Tibial artery (tissue), 4 donors: ENCODE measurements around the gene SMOC2.

Source experiments
- DNase-seq, 2 donors: peaks; one replicate each; pipeline ENCODE4 v3.0.0-alpha.2; 2019
- H3K27ac ChIP-seq, 2 donors: fragments of 200-600 bp; sonication (generic) in 1 of 2; 1 replicate in 1 of 2; 2 replicates in 1 of 2; pipeline ENCODE4 v1.5.1; 2018 to 2019; ENCODE audit warnings: mild to moderate bottlenecking in 1 of 2
- H3K27me3 ChIP-seq, 2 donors: fragments of 200-600 bp; sonication (generic) in 1 of 2; one replicate each; pipeline versions ENCODE4 v1.5.1 to v1.6.0; 2016 to 2019
- H3K36me3 ChIP-seq, 3 donors: fragments of 200-600 bp; sonication (generic) in 2 of 3; one replicate each; pipeline ENCODE4 v1.5.1; 2016 to 2019; ENCODE audit warnings: mild to moderate bottlenecking in 2 of 3
- H3K4me1 ChIP-seq, 4 donors: fragments of 200-600 bp; sonication (generic) in 2 of 4; 1 replicate in 3 of 4; 2 replicates in 1 of 4; pipeline ENCODE4 v1.5.1; 2016 to 2019
- H3K4me3 ChIP-seq, 2 donors: fragments of 200-600 bp; sonication (generic) in 1 of 2; 1 replicate in 1 of 2; 2 replicates in 1 of 2; pipeline ENCODE4 v1.5.1; 2018 to 2019; ENCODE audit warnings: mild to moderate bottlenecking in 2 of 2
- H3K9me3 ChIP-seq, 3 donors: fragments of 200-600 bp; sonication (generic) in 1 of 3; one replicate each; pipeline ENCODE4 v1.5.1; 2016 to 2019
- intact Hi-C: fragments of 100-400 bp; cut with DNase I; formaldehyde crosslinking; loops from one replicate; pipeline ENCODE4 v1.15.0; 2023; ENCODE audit warnings: low total_unique reads
- TF ChIP-seq, protein P1 (sequence below), 2 experiments: fragments of 200-600 bp in 1 of 2; fragments of 450-650 bp in 1 of 2; IDR thresholded peaks; one replicate each; pipeline ENCODE4 v1.5.1; 2017 to 2019; ENCODE audit warnings: antibody characterized with exemption in 2 of 2, mild to moderate bottlenecking in 1 of 2, moderate library complexity in 1 of 2

SMOC2 gene

DNA sequence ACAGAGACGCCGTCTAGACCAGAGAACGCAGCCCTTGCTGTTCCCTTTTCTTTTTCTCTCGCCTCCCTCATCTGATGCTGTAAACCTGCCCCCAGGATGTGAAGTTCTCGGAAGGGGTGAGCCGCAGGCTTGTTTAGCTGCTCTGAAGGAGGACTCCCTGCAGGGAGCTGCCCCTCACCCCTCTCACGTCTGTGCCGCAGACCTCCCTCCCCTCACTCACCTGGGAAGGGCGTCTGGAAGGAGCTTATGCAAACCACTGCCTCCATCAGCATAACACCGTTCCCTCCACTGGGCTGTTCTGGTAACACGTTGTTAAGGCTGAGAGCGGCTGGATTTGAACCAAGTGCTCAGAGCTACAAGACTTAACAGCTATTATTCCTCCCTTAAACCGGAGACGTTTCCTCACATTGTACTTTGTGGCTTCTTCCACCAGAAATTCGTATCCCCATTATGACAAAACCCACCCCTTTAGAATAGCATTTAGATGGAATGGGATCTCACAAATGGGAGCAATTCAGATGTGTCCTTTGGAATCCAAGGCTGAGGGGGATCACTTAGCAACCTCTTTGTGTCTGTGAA, 99.8 kb downstream of the SMOC2 start:
- Histone ChIP-seq H3K4me3 (no peak overlapping the region), H3K27me3 (no peaks in the 10 kb centered on the region), H3K27ac (peak overlapping the region; percentile 58 to 66), H3K36me3 (no peaks in the 10 kb centered on the region), H3K9me3 (no peaks in the 10 kb centered on the region), H3K4me1 (peaks cover 0 to 75% (median 49%) of the 10 kb centered on the region in 4 donors)
- intact Hi-C loops = no loop called here
- TF ChIP-seq, protein P1, sequence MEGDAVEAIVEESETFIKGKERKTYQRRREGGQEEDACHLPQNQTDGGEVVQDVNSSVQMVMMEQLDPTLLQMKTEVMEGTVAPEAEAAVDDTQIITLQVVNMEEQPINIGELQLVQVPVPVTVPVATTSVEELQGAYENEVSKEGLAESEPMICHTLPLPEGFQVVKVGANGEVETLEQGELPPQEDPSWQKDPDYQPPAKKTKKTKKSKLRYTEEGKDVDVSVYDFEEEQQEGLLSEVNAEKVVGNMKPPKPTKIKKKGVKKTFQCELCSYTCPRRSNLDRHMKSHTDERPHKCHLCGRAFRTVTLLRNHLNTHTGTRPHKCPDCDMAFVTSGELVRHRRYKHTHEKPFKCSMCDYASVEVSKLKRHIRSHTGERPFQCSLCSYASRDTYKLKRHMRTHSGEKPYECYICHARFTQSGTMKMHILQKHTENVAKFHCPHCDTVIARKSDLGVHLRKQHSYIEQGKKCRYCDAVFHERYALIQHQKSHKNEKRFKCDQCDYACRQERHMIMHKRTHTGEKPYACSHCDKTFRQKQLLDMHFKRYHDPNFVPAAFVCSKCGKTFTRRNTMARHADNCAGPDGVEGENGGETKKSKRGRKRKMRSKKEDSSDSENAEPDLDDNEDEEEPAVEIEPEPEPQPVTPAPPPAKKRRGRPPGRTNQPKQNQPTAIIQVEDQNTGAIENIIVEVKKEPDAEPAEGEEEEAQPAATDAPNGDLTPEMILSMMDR (IDR thresholded peaks at IDR 0.05) = no peak
- DNase-seq = no peak

DNA sequence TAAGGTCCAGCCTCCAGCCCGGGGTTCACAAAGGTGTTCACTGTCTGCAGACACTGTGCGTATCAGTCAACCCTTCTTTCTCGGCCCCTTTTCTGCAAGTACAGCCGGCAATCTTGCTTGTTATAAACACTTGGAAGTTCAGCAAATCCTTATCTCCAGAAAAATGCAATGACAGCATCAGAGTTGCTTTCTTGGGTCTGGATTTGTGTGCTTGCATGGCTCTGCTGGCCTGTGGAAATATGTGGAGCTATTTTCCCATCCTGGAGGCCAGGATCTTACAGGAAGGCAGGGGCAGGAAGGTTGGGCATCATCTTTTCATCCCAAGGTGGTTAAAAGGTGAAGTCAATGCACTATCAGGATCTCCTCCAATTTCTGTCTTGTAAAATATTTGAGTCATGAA, 100.3 kb downstream of the SMOC2 start:
- no peaks in the 10 kb centered on the region for H3K27me3 ChIP-seq
- peak overlapping the region in 1 of 2 donors; percentile 6 for H3K4me3 ChIP-seq
- no peaks in the 10 kb centered on the region for H3K9me3 ChIP-seq
- peak overlapping the region; percentile 58 to 66 for H3K27ac ChIP-seq
- intact Hi-C loops = no loop called here
- H3K36me3 ChIP-seq = no peaks in the 10 kb centered on the region
- peaks cover 0 to 75% (median 47%) of the 10 kb centered on the region in 4 donors for H3K4me1 ChIP-seq
- TF ChIP-seq, protein P1 (IDR thresholded peaks at IDR 0.05) = no peak
- no peak for DNase-seq

DNA sequence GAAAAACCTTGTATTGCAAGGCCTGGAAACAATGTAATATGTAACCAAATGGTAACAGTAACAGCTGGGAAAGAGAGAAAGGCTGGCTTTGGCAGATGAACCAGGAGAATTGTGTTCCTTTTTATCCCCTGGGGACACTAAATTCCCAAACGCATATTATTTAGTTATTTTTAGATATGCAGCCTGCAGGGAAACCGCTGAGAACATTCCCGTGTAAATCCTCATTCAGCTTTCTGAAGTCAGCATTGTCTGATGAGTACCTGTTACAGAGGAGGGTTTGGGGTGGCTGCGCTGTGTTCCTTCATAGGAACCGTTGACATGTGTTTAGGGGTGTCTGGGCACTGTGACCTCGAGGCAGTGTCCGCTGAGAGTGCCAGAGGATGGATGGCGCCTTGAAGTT, 101.3 kb downstream of the SMOC2 start:
- H3K27me3 ChIP-seq = no peaks in the 10 kb centered on the region
- peak overlapping the region; percentile 58 to 66 for H3K27ac ChIP-seq
- no peak for DNase-seq
- no peaks in the 10 kb centered on the region for H3K9me3 ChIP-seq
- TF ChIP-seq, protein P1 (IDR thresholded peaks at IDR 0.05) = no peak
- H3K4me1 ChIP-seq = peaks cover 0 to 69% (median 39%) of the 10 kb centered on the region in 4 donors
- H3K36me3 ChIP-seq = no peaks in the 10 kb centered on the region
- intact Hi-C loops = no loop called here
- peak overlapping the region in 1 of 2 donors; percentile 6 for H3K4me3 ChIP-seq

DNA sequence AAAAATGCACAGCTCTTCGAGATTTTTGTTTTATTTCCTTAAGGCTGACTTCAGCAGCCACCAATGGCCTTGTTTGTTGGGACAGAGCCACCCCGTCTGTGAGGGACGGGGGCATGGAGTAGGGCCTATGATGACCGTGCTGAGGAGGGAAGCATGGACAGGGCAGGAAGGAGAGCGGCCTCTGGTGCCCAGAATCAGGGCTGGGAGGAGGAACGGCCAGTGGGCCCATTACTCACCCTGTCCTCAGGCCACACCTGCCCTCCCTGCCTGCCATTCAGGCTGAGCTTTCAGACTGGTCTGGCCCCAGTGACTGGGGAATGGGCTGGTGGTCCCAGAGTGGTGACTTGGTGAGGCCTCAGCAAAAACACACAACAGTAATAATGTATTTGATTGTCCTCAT, 104.4 kb downstream of the SMOC2 start:
- H3K9me3 ChIP-seq = no peaks in the 10 kb centered on the region
- H3K4me3 ChIP-seq = no peak overlapping the region
- TF ChIP-seq, protein P1 (IDR thresholded peaks at IDR 0.05) = no peak
- no peaks in the 10 kb centered on the region for H3K36me3 ChIP-seq
- peaks cover 0 to 44% (median 25%) of the 10 kb centered on the region in 4 donors for H3K4me1 ChIP-seq
- no peak for DNase-seq
- H3K27me3 ChIP-seq = no peaks in the 10 kb centered on the region
- peak overlapping the region; percentile 62 to 71 for H3K27ac ChIP-seq
- intact Hi-C loops = no loop called here

DNA sequence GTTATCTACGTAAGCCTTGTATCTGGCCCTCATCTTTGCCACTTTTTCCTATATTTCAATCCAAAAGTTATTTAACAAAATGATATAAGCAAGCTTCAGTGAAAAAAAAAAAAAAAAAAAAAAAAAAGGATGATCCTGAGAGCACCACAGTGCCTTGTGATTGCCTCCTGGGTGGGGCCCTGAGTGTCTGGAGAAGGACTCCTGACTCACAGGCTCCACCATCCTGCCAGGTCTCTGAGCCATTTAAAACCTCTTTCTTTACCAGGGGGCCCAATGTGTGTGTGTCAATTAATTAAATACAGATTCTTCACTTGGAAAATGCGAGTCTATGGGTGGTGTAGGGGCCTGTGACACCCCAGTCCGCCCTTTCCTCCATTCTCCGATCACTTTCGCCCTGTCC, 105.2 kb downstream of the SMOC2 start:
- Histone ChIP-seq H3K36me3 (peaks cover 0 to 3% (median 0%) of the 10 kb centered on the region in 3 donors), H3K4me1 (peaks cover 0 to 37% (median 18%) of the 10 kb centered on the region in 4 donors), H3K27ac (peak overlapping the region; percentile 62 to 71), H3K27me3 (no peaks in the 10 kb centered on the region), H3K9me3 (no peaks in the 10 kb centered on the region), H3K4me3 (no peak overlapping the region)
- DNase-seq = peak in 1 of 2 donors; percentile 80
- TF ChIP-seq, protein P1 (IDR thresholded peaks at IDR 0.05) = no peak
- intact Hi-C loops = no loop called here
